ENCODE results near the gene EMC10.

DNA sequence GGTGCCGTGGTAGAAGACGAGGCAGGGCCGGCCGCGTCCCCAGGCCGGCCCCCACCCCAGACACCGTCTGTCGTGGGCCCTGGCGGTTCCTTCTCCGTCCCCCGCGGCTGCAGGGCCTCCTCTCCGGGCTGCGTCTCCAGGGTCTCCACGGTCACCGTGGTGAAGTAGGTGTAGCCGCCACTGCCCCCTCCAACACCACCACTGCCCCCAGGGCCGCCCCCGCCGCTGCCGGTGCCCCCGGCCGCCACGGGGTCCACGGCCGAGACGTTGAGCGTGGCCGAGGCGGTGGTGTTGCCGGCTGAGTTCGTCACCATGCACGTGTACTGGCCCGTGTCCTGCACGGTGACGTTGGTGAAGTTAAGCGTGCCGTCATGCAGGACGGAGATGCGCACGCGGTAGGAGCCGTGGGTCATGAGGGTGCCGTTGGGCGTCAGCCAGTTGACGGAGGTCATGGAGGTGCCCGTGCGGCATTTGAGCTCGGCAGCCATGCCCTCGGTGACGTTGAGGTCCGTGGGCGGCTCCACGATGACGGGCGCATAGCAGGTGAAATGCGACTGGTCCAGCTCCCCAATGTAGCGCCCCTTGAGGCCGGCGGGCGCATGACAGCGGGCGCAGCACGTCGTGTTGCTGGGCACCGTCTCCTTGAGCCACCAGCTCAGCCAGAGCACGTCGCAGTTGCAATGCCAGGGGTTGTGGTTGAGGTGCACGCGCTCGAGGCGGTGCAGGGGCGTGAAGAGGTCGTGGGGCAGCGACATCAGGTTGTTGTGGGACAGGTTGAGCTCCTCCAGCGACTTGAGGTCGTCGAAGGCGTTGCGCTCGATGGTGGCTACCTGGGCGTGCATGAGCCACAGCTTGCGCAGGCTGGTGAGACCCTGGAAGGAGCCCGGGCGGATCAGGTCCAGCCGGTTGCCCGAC lies 42.0 kb downstream of the EMC10 start:
- TF ChIP-seq, protein P1, sequence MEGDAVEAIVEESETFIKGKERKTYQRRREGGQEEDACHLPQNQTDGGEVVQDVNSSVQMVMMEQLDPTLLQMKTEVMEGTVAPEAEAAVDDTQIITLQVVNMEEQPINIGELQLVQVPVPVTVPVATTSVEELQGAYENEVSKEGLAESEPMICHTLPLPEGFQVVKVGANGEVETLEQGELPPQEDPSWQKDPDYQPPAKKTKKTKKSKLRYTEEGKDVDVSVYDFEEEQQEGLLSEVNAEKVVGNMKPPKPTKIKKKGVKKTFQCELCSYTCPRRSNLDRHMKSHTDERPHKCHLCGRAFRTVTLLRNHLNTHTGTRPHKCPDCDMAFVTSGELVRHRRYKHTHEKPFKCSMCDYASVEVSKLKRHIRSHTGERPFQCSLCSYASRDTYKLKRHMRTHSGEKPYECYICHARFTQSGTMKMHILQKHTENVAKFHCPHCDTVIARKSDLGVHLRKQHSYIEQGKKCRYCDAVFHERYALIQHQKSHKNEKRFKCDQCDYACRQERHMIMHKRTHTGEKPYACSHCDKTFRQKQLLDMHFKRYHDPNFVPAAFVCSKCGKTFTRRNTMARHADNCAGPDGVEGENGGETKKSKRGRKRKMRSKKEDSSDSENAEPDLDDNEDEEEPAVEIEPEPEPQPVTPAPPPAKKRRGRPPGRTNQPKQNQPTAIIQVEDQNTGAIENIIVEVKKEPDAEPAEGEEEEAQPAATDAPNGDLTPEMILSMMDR (conservative IDR thresholded peaks at IDR 0.05; ENCODE audit: low read depth, low read length), result no peak
- no peak for TF ChIP-seq CEBPB (IDR thresholded peaks at IDR 0.05; ENCODE audit: low read depth, low read length)
- TF ChIP-seq SMC3 (IDR thresholded peaks at IDR 0.05; ENCODE audit: low read depth, low read length), result no peak
- TF ChIP-seq MAZ (IDR thresholded peaks at IDR 0.05; ENCODE audit: borderline replicate concordance, low read depth, low read length), result no peak
- no peak for TF ChIP-seq RAD21 (IDR thresholded peaks at IDR 0.05; ENCODE audit: low read length)
- no peak for TF ChIP-seq BHLHE40 (IDR thresholded peaks at IDR 0.05; ENCODE audit: low read depth, low read length)
- TF ChIP-seq MAFK (IDR thresholded peaks at IDR 0.05; ENCODE audit: low read depth, low read length), result no peak
- TF ChIP-seq, protein P2, sequence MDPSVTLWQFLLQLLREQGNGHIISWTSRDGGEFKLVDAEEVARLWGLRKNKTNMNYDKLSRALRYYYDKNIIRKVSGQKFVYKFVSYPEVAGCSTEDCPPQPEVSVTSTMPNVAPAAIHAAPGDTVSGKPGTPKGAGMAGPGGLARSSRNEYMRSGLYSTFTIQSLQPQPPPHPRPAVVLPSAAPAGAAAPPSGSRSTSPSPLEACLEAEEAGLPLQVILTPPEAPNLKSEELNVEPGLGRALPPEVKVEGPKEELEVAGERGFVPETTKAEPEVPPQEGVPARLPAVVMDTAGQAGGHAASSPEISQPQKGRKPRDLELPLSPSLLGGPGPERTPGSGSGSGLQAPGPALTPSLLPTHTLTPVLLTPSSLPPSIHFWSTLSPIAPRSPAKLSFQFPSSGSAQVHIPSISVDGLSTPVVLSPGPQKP (IDR thresholded peaks at IDR 0.05; ENCODE audit: borderline replicate concordance, low read depth, low read length), result no peak
- TF ChIP-seq POLR2A (IDR thresholded peaks at IDR 0.05; ENCODE audit: low read depth, low read length), result no peak
- TF ChIP-seq, protein P3, sequence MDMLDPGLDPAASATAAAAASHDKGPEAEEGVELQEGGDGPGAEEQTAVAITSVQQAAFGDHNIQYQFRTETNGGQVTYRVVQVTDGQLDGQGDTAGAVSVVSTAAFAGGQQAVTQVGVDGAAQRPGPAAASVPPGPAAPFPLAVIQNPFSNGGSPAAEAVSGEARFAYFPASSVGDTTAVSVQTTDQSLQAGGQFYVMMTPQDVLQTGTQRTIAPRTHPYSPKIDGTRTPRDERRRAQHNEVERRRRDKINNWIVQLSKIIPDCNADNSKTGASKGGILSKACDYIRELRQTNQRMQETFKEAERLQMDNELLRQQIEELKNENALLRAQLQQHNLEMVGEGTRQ (IDR thresholded peaks at IDR 0.05; ENCODE audit: low read depth, low read length), result no peak

Data from IMR-90 (cell line).